Hepatocyte (in vitro differentiated cells): Measurements from ENCODE around the gene ASB6.

Experiments
- EZH2phosphoT487 ChIP-seq: fragments of 200-600 bp; sonication (generic); IDR thresholded peaks from one replicate; pipeline ENCODE4 v1.6.1; 2018; ENCODE audit warnings: antibody characterized with exemption, mild to moderate bottlenecking, low read depth, moderate library complexity; ENCODE audit not compliant: unreplicated experiment, severe bottlenecking
- TF ChIP-seq, protein P1 (sequence below): fragments of 200-600 bp; sonication (generic); IDR thresholded peaks from 2 replicates; pipeline ENCODE4 v1.5.1; 2016; ENCODE audit warnings: antibody characterized with exemption, mild to moderate bottlenecking; ENCODE audit not compliant: poor library complexity

DNA sequence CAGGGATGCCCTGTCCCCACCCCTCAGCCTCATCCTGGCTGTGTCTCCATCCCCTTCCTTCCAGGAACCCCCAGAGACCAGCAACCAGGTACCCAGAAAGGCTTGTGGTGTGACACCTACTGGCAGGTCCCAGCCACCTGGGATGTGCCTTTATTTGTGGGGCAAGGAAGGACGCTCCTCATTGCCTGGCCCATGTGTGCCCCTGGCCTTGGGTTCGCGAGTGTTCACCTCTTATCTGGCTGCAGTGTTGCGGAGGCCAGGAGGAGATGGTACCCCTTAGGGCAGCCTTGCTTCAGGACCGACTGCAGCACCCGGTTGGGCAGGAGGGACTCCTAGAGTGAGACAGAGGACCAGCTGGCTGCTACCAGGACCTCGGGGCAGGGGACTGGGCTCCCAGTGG, 29.8 kb downstream of the ASB6 start:
- TF ChIP-seq, protein P1, sequence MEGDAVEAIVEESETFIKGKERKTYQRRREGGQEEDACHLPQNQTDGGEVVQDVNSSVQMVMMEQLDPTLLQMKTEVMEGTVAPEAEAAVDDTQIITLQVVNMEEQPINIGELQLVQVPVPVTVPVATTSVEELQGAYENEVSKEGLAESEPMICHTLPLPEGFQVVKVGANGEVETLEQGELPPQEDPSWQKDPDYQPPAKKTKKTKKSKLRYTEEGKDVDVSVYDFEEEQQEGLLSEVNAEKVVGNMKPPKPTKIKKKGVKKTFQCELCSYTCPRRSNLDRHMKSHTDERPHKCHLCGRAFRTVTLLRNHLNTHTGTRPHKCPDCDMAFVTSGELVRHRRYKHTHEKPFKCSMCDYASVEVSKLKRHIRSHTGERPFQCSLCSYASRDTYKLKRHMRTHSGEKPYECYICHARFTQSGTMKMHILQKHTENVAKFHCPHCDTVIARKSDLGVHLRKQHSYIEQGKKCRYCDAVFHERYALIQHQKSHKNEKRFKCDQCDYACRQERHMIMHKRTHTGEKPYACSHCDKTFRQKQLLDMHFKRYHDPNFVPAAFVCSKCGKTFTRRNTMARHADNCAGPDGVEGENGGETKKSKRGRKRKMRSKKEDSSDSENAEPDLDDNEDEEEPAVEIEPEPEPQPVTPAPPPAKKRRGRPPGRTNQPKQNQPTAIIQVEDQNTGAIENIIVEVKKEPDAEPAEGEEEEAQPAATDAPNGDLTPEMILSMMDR: no peak
- TF ChIP-seq EZH2phosphoT487: no peak
